Loucy (cell line): ENCODE measurements around the gene CDH20.

Source experiments
- H2AFZ ChIP-seq: fragments of 200-600 bp; sonication (generic); 2 replicates; pipeline ENCODE4 v1.6.0; 2016; ENCODE audit warnings: antibody characterized with exemption, mild to moderate bottlenecking, low read length, moderate library complexity
- H3F3A ChIP-seq: fragments of 200-600 bp; 2 replicates; pipeline ENCODE4 v1.6.0; 2016; ENCODE audit warnings: antibody characterized with exemption, low read depth, mild to moderate bottlenecking
- H3K27me3 ChIP-seq: fragments of 200-600 bp; sonication (generic); 2 replicates; pipeline ENCODE4 v1.6.1; 2014; ENCODE audit warnings: low read length, mild to moderate bottlenecking; ENCODE audit not compliant: insufficient read depth, poor library complexity, severe bottlenecking
- H3K36me3 ChIP-seq: fragments of 200-600 bp; sonication (generic); 2 replicates; pipeline ENCODE4 v1.6.1; 2016; ENCODE audit warnings: low read length; ENCODE audit not compliant: insufficient read depth
- H3K4me1 ChIP-seq: fragments of 200-600 bp; sonication (generic); 2 replicates; pipeline ENCODE4 v1.5.1; 2014; ENCODE audit warnings: low read length, mild to moderate bottlenecking; ENCODE audit not compliant: insufficient read depth, poor library complexity, severe bottlenecking
- H3K4me2 ChIP-seq: fragments of 200-600 bp; sonication (generic); 2 replicates; pipeline ENCODE4 v1.6.0; 2014; ENCODE audit warnings: antibody characterized with exemption, low read length, low read depth, mild to moderate bottlenecking; ENCODE audit not compliant: poor library complexity, severe bottlenecking
- H3K4me3 ChIP-seq: fragments of 200-600 bp; sonication (generic); 2 replicates; pipeline ENCODE4 v1.5.1; 2014; ENCODE audit warnings: low read length, mild to moderate bottlenecking, mixed read lengths; ENCODE audit not compliant: poor library complexity, severe bottlenecking
- H3K79me2 ChIP-seq: fragments of 200-600 bp; sonication (generic); 2 replicates; pipeline ENCODE4 v1.6.1; 2014; ENCODE audit warnings: low read length; ENCODE audit not compliant: insufficient read depth
- H3K9ac ChIP-seq: fragments of 200-600 bp; sonication (generic); 2 replicates; pipeline ENCODE4 v1.6.0; 2014; ENCODE audit warnings: mild to moderate bottlenecking, low read depth, low read length, moderate library complexity; ENCODE audit not compliant: poor library complexity, severe bottlenecking
- H3K9me2 ChIP-seq: fragments of 200-600 bp; sonication (generic); replicated peaks from 2 replicates; pipeline ENCODE4 v1.6.1; 2016; ENCODE audit warnings: low read depth, low read length, mixed read lengths
- H3K9me3 ChIP-seq: fragments of 200-600 bp; sonication (generic); 2 replicates; pipeline ENCODE4 v1.6.1; 2014; ENCODE audit warnings: mild to moderate bottlenecking, antibody characterized with exemption, low read length, low read depth; ENCODE audit not compliant: insufficient read depth
- H4K20me1 ChIP-seq: fragments of 200-600 bp; sonication (generic); 2 replicates; pipeline ENCODE4 v1.6.0; 2014; ENCODE audit warnings: antibody characterized with exemption, low read length, mild to moderate bottlenecking; ENCODE audit not compliant: insufficient read depth, poor library complexity, severe bottlenecking
- CTCF ChIP-seq: fragments of 200-600 bp; sonication (generic); conservative IDR thresholded peaks from 2 replicates; pipeline ENCODE4 v1.5.1; 2014; ENCODE audit warnings: mild to moderate bottlenecking, antibody characterized with exemption, low read length
- EZH2phosphoT487 ChIP-seq: fragments of 200-600 bp; IDR thresholded peaks from 2 replicates; pipeline ENCODE4 v1.6.1; 2018; ENCODE audit warnings: antibody characterized with exemption, mild to moderate bottlenecking, moderate library complexity, borderline replicate concordance

Gene CDH20

GRCh38 chr18:61333271-61333745 is at the start of gene CDH20:
CDH20 (plus strand) TSS chr18:61333430.
- TF ChIP-seq EZH2phosphoT487 (no peak), CTCF (no peak)
- Histone ChIP-seq H3K4me2 (no peak within 1 kb of the TSS), H3K36me3 (no peaks in the 10 kb centered on the region), H3K9ac (no peak within 1 kb of the TSS), H3K79me2 (no peaks in the 10 kb centered on the region), H3K4me3 (no peak within 1 kb of the TSS), H3K4me1 (no peaks in the 10 kb centered on the region), H4K20me1 (no peaks in the 10 kb centered on the region), H3K9me2 (no peaks in the 10 kb centered on the region), H3K27me3 (no peaks in the 10 kb centered on the region), H3K9me3 (no peaks in the 10 kb centered on the region), H3F3A (no peaks in the 10 kb centered on the region), H2AFZ (no peak within 1 kb of the TSS)

GRCh38 chr18:61284039-61284438 is 49.2 kb upstream of the CDH20 start:
- Histone ChIP-seq H3K9me3 (no peaks in the 10 kb centered on the region), H3K79me2 (no peaks in the 10 kb centered on the region), H3K27me3 (no peaks in the 10 kb centered on the region), H3K9me2 (0 out of 2 replicates have a peak, but pooled peaks cover 5% of the 10 kb centered on the region), H3K36me3 (no peaks in the 10 kb centered on the region), H3K4me2 (no peak overlapping the region), H2AFZ (no peak overlapping the region), H3F3A (no peaks in the 10 kb centered on the region), H3K4me1 (no peaks in the 10 kb centered on the region), H3K9ac (no peak overlapping the region), H4K20me1 (no peaks in the 10 kb centered on the region), H3K4me3 (no peak overlapping the region)
- no peak for TF ChIP-seq EZH2phosphoT487
- no peak for TF ChIP-seq CTCF

GRCh38 chr18:61285777-61286176 is 47.5 kb upstream of the CDH20 start:
- no peak overlapping the region for H2AFZ ChIP-seq
- no peaks in the 10 kb centered on the region for H4K20me1 ChIP-seq
- no peaks in the 10 kb centered on the region for H3K36me3 ChIP-seq
- no peak overlapping the region for H3K4me3 ChIP-seq
- no peak overlapping the region for H3K4me2 ChIP-seq
- no peaks in the 10 kb centered on the region for H3K4me1 ChIP-seq
- no peaks in the 10 kb centered on the region for H3K27me3 ChIP-seq
- H3F3A ChIP-seq: no peaks in the 10 kb centered on the region
- H3K79me2 ChIP-seq: no peaks in the 10 kb centered on the region
- H3K9me2 ChIP-seq: 0 out of 2 replicates have a peak, but pooled peaks cover 5% of the 10 kb centered on the region
- no peak for TF ChIP-seq CTCF
- TF ChIP-seq EZH2phosphoT487: no peak
- no peaks in the 10 kb centered on the region for H3K9me3 ChIP-seq
- no peak overlapping the region for H3K9ac ChIP-seq
